Uterus (tissue), 4 donors: ENCODE measurements around the gene CACNG3. TPM values are rescaled to one million over a fixed set of nuclear protein-coding genes. Genes with fewer than 3 reads are reported as not detected.

Experiments
- DNase-seq, 2 donors: peaks; one replicate each; pipeline ENCODE4 v3.0.0-alpha.2; 2019 to 2020
- H3K27ac ChIP-seq, 2 donors: fragments of 200-600 bp; sonication (generic); 1 replicate in 1 of 2; 2 replicates in 1 of 2; pipeline ENCODE4 v1.5.1; 2016 to 2018
- H3K27me3 ChIP-seq, 2 donors: fragments of 200-600 bp; sonication (generic); one replicate each; pipeline ENCODE4 v1.5.1; 2018 to 2019; ENCODE audit warnings: control low read depth in 1 of 2
- H3K36me3 ChIP-seq, 2 donors: fragments of 200-600 bp; sonication (generic); one replicate each; pipeline ENCODE4 v1.5.1; 2019; ENCODE audit warnings: control low read depth in 1 of 2
- H3K4me1 ChIP-seq, 2 donors: fragments of 200-600 bp; sonication (generic); one replicate each; pipeline ENCODE4 v1.5.1; 2018 to 2019; ENCODE audit warnings: control low read depth in 1 of 2
- H3K4me3 ChIP-seq, 2 donors: fragments of 200-600 bp; sonication (generic); 1 replicate in 1 of 2; 2 replicates in 1 of 2; pipeline ENCODE4 v1.5.1; 2018 to 2019; ENCODE audit warnings: mild to moderate bottlenecking in 1 of 2
- H3K9me3 ChIP-seq, 2 donors: fragments of 200-600 bp; sonication (generic); one replicate each; pipeline ENCODE4 v1.5.1; 2019; ENCODE audit warnings: control low read depth in 1 of 2
- CTCF ChIP-seq, 4 experiments: fragments of 200-600 bp in 2 of 4; fragments of 450-650 bp in 2 of 4; sonication (generic) in 2 of 4; IDR thresholded peaks; one replicate each; pipeline ENCODE4 v1.5.1; 2016 to 2019; ENCODE audit warnings: antibody characterized with exemption in 4 of 4, mild to moderate bottlenecking in 2 of 4, moderate library complexity in 1 of 4
- POLR2A ChIP-seq, 2 donors: fragments of 450-650 bp; IDR thresholded peaks; one replicate each; pipeline ENCODE4 v1.6.1; 2016; ENCODE audit warnings: antibody characterized with exemption in 2 of 2, mild to moderate bottlenecking in 1 of 2, moderate library complexity in 1 of 2
- intact Hi-C: fragments of 100-400 bp; cut with DNase I; formaldehyde crosslinking; loops from one replicate; pipeline ENCODE4 v1.15.1; 2023; ENCODE audit warnings: low total_unique reads
- total RNA-seq, 4 donors: library from RNA; depleted of rRNA in 3 of 4; stranded (reverse); fragments of >200 nt in 3 of 4; gene quantifications; one replicate each; pipeline versions ENCODE4 v1.1.0 to v1.2.4, GENCODE V29; 2014 to 2023
- donor health status: DM: yes; HTN: yes; CAD: no.

Gene CACNG3
- not detected for total RNA-seq

GRCh38 chr16:24255456-24256371, at the start of gene CACNG3:
TSS of gene CACNG3 (plus strand) at chr16:24256335. CDS start at chr16:24256755, 420 bp downstream.
- H3K9me3 ChIP-seq: no peaks in the 10 kb centered on the region
- no peak for TF ChIP-seq POLR2A (IDR thresholded peaks at IDR 0.05)
- DNase-seq: no peak
- no peak within 1 kb of the TSS for H3K27ac ChIP-seq
- no peak within 1 kb of the TSS for H3K4me3 ChIP-seq
- intact Hi-C loops: no loop called here
- H3K27me3 ChIP-seq: no peaks in the 10 kb centered on the region
- H3K4me1 ChIP-seq: no peaks in the 10 kb centered on the region
- H3K36me3 ChIP-seq: no peaks in the 10 kb centered on the region

GRCh38 chr16:24206926-24207325, 49.2 kb upstream of the CACNG3 start:
- DNase-seq: no peak
- intact Hi-C loops: no loop called here
- H3K27me3 ChIP-seq: no peaks in the 10 kb centered on the region
- H3K9me3 ChIP-seq: no peaks in the 10 kb centered on the region
- H3K36me3 ChIP-seq: no peaks in the 10 kb centered on the region
- H3K27ac ChIP-seq: no peak overlapping the region
- H3K4me3 ChIP-seq: no peak overlapping the region
- no peak for TF ChIP-seq POLR2A (IDR thresholded peaks at IDR 0.05)
- H3K4me1 ChIP-seq: no peaks in the 10 kb centered on the region

GRCh38 chr16:24208710-24209109, 47.4 kb upstream of the CACNG3 start:
- H3K27ac ChIP-seq: no peak overlapping the region
- no peak overlapping the region for H3K4me3 ChIP-seq
- DNase-seq: no peak
- no peaks in the 10 kb centered on the region for H3K27me3 ChIP-seq
- no peaks in the 10 kb centered on the region for H3K9me3 ChIP-seq
- H3K4me1 ChIP-seq: no peaks in the 10 kb centered on the region
- TF ChIP-seq POLR2A (IDR thresholded peaks at IDR 0.05): no peak
- TF ChIP-seq CTCF (IDR thresholded peaks at IDR 0.05): no peak
- H3K36me3 ChIP-seq: no peaks in the 10 kb centered on the region
- intact Hi-C loops: no loop called here

GRCh38 chr16:24214992-24215391, 41.1 kb upstream of the CACNG3 start:
- no peak overlapping the region for H3K4me3 ChIP-seq
- TF ChIP-seq POLR2A (IDR thresholded peaks at IDR 0.05) (no peak), CTCF (IDR thresholded peaks at IDR 0.05) (no peak)
- no peaks in the 10 kb centered on the region for H3K4me1 ChIP-seq
- no peaks in the 10 kb centered on the region for H3K9me3 ChIP-seq
- DNase-seq: no peak
- H3K27ac ChIP-seq: no peak overlapping the region
- H3K36me3 ChIP-seq: no peaks in the 10 kb centered on the region
- no peaks in the 10 kb centered on the region for H3K27me3 ChIP-seq
- intact Hi-C loops: no loop called here

GRCh38 chr16:24216961-24217360, 39.2 kb upstream of the CACNG3 start:
- no peaks in the 10 kb centered on the region for H3K9me3 ChIP-seq
- no peaks in the 10 kb centered on the region for H3K27me3 ChIP-seq
- intact Hi-C loops: no loop called here
- no peak for TF ChIP-seq CTCF (IDR thresholded peaks at IDR 0.05)
- TF ChIP-seq POLR2A (IDR thresholded peaks at IDR 0.05): no peak
- no peak overlapping the region for H3K27ac ChIP-seq
- H3K4me3 ChIP-seq: no peak overlapping the region
- H3K4me1 ChIP-seq: no peaks in the 10 kb centered on the region
- DNase-seq: no peak
- H3K36me3 ChIP-seq: no peaks in the 10 kb centered on the region

- no peaks in the 10 kb centered on the region for H3K36me3 ChIP-seq
- H3K4me3 ChIP-seq: no peak overlapping the region
- H3K4me1 ChIP-seq: no peaks in the 10 kb centered on the region
- H3K27me3 ChIP-seq: no peaks in the 10 kb centered on the region
- intact Hi-C loops: no loop called here
- DNase-seq: no peak
- H3K27ac ChIP-seq: no peak overlapping the region
- TF ChIP-seq CTCF (IDR thresholded peaks at IDR 0.05) (no peak), POLR2A (IDR thresholded peaks at IDR 0.05) (no peak)
- no peaks in the 10 kb centered on the region for H3K9me3 ChIP-seq
Measured at GRCh38 chr16:24217461-24217860, 38.7 kb upstream of the CACNG3 start.
